A549 treated with AZD9567 at 1 μM for 4 hours (cell line): ENCODE results near the gene ETS2. TPM values are rescaled to one million over a fixed set of nuclear protein-coding genes. Genes with fewer than 3 reads are reported as not detected.

ENCODE experiments used
- total RNA-seq: library from RNA; stranded (reverse); fragments of 200-300 nt; extraction: Qiagen RNA extraction; gene quantifications from 5 replicates; pipeline ENCODE4 v1.2.3, GENCODE V29; 2022; ENCODE audit not compliant: insufficient read depth

Gene ETS2
- total RNA-seq: 73.1 to 93.6 TPM (median 81.4 TPM) in 5 replicates

GRCh38 chr21:38805328-38806152 lies at the start of gene ETS2:
ETS2 (plus strand) TSS chr21:38805929; CDS start chr21:38810035, 4,106 bp downstream.

